ENCODE data around the gene CHN2. TPM values are rescaled to one million over a fixed set of nuclear protein-coding genes. Genes with fewer than 3 reads are reported as not detected.

CHN2 gene
- total RNA-seq, 1 experiment from 2014 or later: 18.8 TPM

DNA sequence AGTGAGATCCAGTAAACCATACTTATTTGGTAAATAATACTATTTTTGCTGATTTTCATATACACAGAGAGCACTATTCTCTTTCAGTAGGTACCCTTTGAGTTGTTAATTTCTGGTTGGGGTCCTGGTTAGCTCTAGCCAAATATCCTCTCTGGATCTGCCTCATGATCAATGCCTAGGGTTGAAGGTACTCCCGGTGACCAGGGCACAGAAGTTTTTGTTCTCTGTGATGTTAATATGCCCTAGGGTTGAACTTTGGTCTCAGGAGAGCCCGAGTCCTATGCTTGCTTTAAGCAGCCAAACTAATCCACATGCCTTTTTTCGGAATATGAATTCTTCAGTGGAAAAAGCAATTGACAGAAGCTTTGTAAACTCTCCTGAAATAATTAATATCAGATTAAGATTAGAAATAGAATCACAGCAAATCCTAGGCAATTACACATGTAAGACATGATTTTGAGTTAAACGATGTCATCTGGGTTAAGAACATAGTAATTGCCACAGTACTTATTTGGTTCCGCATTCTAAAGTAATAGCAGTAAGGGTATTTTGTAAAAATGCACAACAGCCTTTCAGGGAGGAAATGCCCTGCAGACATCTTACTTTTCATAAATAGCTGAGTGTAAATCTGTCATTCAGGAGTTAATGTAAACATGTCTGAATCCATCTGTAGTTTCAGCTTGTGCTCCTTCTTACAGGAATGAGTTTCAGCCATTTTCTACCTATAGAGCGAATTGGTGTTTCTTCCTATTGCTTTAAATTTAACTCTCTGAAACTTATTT lies 10.1 kb downstream of the CHN2 start:
- Mint-ChIP-seq H3K27me3 (ENCODE audit: insufficient read depth, unreplicated experiment) (no peaks in the 10 kb centered on the region), H3K4me1 (ENCODE audit: low read depth, unreplicated experiment) (peaks cover 40% of the 10 kb centered on the region), H3K9me3 (ENCODE audit: unreplicated experiment) (no peaks in the 10 kb centered on the region), H3K36me3 (ENCODE audit: insufficient read depth, unreplicated experiment) (peaks cover 4% of the 10 kb centered on the region), H3K27ac (ENCODE audit: unreplicated experiment) (no peak overlapping the region), H3K4me3 (ENCODE audit: unreplicated experiment) (no peak overlapping the region)
- TF ChIP-seq, protein P1, sequence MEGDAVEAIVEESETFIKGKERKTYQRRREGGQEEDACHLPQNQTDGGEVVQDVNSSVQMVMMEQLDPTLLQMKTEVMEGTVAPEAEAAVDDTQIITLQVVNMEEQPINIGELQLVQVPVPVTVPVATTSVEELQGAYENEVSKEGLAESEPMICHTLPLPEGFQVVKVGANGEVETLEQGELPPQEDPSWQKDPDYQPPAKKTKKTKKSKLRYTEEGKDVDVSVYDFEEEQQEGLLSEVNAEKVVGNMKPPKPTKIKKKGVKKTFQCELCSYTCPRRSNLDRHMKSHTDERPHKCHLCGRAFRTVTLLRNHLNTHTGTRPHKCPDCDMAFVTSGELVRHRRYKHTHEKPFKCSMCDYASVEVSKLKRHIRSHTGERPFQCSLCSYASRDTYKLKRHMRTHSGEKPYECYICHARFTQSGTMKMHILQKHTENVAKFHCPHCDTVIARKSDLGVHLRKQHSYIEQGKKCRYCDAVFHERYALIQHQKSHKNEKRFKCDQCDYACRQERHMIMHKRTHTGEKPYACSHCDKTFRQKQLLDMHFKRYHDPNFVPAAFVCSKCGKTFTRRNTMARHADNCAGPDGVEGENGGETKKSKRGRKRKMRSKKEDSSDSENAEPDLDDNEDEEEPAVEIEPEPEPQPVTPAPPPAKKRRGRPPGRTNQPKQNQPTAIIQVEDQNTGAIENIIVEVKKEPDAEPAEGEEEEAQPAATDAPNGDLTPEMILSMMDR (IDR thresholded peaks at IDR 0.05; ENCODE audit: insufficient read depth in 1 of 2, low read depth in 1 of 2, low read length in 1 of 2, severe bottlenecking in 1 of 2, unreplicated experiment in 1 of 2): no peak
- DNase-seq: no peak
- no peaks in the 10 kb centered on the region for H3K36me3 ChIP-seq (ENCODE audit: control insufficient read depth, insufficient read depth, low read length)
- peaks cover 28% of the 10 kb centered on the region for H3K4me1 ChIP-seq
- CTCF ChIA-PET: no interaction called here
- intact Hi-C loops (cut with micrococcal nuclease; ENCODE audit: unreplicated experiment): no loop called here
- H3K27me3 ChIP-seq (replicated peaks; ENCODE audit: control insufficient read depth, insufficient read depth, low read length): no peaks in the 10 kb centered on the region
- POLR2A ChIA-PET: no interaction called here
- no peak overlapping the region for H3K4me3 ChIP-seq (ENCODE audit: low read depth, low read length)
- H3K9me3 ChIP-seq: no peaks in the 10 kb centered on the region
- no TSS peak for BruUV-seq (replicated peaks)

DNA sequence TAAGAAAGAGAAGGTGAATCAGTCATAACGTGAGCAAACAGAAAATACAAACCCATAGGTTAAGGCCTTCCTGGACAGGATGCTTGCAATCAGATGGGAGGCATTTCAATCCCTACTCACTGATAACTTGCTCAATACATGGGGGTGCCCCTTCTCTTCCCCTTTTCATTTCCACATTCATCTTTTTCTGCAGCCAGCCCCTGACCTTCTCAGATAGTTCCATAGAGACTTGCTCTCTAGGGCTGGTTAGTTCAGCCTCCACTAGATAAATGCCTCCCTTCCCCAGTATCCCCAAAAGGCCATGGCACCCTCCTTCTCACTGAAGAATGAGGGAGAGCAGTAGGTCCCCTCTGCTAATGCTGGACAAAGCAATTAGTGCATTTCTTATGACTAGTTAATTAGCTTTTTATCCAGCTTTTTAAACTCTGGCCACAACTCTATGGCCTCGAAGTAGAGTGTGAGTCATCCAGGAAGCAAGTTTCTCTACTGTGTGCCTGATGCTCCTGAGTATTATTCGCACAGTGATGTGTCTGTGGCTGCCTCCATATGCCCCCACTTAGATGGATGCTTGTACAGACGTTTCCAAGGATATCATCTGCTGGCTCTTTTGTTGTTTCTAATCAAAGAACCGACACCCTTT lies 12.7 kb downstream of the CHN2 start:
- TF ChIP-seq, protein P1 (IDR thresholded peaks at IDR 0.05; ENCODE audit: insufficient read depth in 1 of 2, low read depth in 1 of 2, low read length in 1 of 2, severe bottlenecking in 1 of 2, unreplicated experiment in 1 of 2): no peak
- Mint-ChIP-seq H3K4me1 (ENCODE audit: low read depth, unreplicated experiment) (peaks cover 48% of the 10 kb centered on the region), H3K27me3 (ENCODE audit: insufficient read depth, unreplicated experiment) (no peaks in the 10 kb centered on the region), H3K27ac (ENCODE audit: unreplicated experiment) (peak overlapping the region; percentile 10), H3K4me3 (ENCODE audit: unreplicated experiment) (no peak overlapping the region), H3K36me3 (ENCODE audit: insufficient read depth, unreplicated experiment) (peaks cover 4% of the 10 kb centered on the region), H3K9me3 (ENCODE audit: unreplicated experiment) (no peaks in the 10 kb centered on the region)
- Histone ChIP-seq H3K36me3 (ENCODE audit: control insufficient read depth, insufficient read depth, low read length) (no peaks in the 10 kb centered on the region), H3K27me3 (replicated peaks; ENCODE audit: control insufficient read depth, insufficient read depth, low read length) (no peaks in the 10 kb centered on the region), H3K4me3 (ENCODE audit: low read depth, low read length) (no peak overlapping the region), H3K9me3 (no peaks in the 10 kb centered on the region), H3K4me1 (peaks cover 28% of the 10 kb centered on the region)
- intact Hi-C loops (cut with micrococcal nuclease; ENCODE audit: unreplicated experiment): no loop called here
- POLR2A ChIA-PET: no interaction called here
- no TSS peak for BruUV-seq (replicated peaks)
- DNase-seq: no peak
- CTCF ChIA-PET: interaction anchor here (0.6 kb wide), 1 partner anchor 87 kb away, joined by 3 read pairs; no protein-coding TSS in a partner anchor

DNA sequence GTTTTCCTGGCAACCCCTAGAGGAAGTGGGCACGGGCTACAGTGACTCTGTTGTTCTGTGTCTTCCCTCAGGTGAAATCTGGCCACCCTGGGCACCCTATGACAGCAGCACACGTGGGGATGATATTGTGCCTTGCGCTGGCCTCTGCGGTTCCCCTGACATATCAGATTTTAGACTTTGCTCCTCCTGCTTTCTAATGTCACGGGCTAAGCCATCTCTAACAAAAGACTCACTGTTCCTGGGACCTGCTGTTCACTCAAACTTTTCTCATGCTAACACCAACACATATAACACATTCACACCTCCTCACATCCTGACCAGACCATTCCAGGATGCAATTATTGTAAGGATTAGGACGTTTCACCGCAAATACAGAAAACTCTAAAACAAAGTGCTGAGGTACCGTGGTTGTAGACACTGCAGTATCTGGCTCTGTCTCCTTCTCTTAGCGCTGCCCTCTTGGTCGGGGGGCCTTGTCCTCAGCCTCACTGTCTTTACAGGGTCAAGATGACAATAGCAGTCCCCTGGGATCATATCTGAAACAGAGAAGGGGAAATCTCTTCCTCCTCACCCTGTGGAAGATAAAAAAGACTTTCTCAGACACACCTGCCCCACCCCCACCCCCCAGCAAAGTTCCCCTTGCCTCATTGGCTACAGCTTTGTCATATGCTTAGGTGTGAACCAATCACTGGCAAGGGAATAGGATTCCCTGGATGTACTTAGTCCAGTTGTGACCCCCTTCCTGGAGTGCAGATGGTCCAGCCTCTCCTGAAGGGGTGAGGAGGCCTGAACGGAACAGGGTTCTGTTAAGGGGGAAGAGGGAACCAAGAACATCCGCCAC lies 14.1 kb downstream of the CHN2 start:
- Mint-ChIP-seq H3K9me3 (ENCODE audit: unreplicated experiment) (no peaks in the 10 kb centered on the region), H3K27ac (ENCODE audit: unreplicated experiment) (peak overlapping the region; percentile 76), H3K4me3 (ENCODE audit: unreplicated experiment) (no peak overlapping the region), H3K4me1 (ENCODE audit: low read depth, unreplicated experiment) (peaks cover 48% of the 10 kb centered on the region), H3K36me3 (ENCODE audit: insufficient read depth, unreplicated experiment) (peaks cover 4% of the 10 kb centered on the region), H3K27me3 (ENCODE audit: insufficient read depth, unreplicated experiment) (no peaks in the 10 kb centered on the region)
- Histone ChIP-seq H3K27me3 (replicated peaks; ENCODE audit: control insufficient read depth, insufficient read depth, low read length) (no peaks in the 10 kb centered on the region), H3K4me1 (peaks cover 28% of the 10 kb centered on the region), H3K36me3 (ENCODE audit: control insufficient read depth, insufficient read depth, low read length) (no peaks in the 10 kb centered on the region), H3K9me3 (no peaks in the 10 kb centered on the region), H3K4me3 (ENCODE audit: low read depth, low read length) (no peak overlapping the region)
- TF ChIP-seq, protein P1 (IDR thresholded peaks at IDR 0.05; ENCODE audit: insufficient read depth in 1 of 2, low read depth in 1 of 2, low read length in 1 of 2, severe bottlenecking in 1 of 2, unreplicated experiment in 1 of 2): no peak
- no peak for DNase-seq
- intact Hi-C loops (cut with micrococcal nuclease; ENCODE audit: unreplicated experiment): no loop called here
- no TSS peak for BruUV-seq (replicated peaks)
- ChIA-PET CTCF (no interaction called here), POLR2A (no interaction called here)

Measured in Caco-2 (cell line).